ENCODE data around the gene SPATS2.

DNA sequence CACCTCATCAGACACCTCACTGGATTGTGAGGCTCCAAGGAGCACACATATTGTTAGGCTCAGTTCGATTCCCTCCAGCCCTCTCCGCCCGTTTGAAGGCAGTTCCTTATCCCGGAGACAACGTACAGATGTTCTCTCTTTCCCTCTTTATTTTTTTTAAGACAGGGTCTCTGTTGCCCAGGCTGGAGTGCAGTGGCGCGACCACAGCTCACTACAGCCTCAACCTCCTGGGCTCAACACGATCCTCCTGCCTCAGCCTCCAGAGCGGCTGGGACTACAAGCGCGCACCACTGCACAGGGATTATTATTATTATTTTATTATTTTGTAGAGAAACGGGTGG, 44.9 kb upstream of the SPATS2 start:
- TF ChIP-seq POLR2AphosphoS5 (IDR thresholded peaks at IDR 0.05; ENCODE audit: low read depth, low read length): no peak
- TF ChIP-seq, protein P1, sequence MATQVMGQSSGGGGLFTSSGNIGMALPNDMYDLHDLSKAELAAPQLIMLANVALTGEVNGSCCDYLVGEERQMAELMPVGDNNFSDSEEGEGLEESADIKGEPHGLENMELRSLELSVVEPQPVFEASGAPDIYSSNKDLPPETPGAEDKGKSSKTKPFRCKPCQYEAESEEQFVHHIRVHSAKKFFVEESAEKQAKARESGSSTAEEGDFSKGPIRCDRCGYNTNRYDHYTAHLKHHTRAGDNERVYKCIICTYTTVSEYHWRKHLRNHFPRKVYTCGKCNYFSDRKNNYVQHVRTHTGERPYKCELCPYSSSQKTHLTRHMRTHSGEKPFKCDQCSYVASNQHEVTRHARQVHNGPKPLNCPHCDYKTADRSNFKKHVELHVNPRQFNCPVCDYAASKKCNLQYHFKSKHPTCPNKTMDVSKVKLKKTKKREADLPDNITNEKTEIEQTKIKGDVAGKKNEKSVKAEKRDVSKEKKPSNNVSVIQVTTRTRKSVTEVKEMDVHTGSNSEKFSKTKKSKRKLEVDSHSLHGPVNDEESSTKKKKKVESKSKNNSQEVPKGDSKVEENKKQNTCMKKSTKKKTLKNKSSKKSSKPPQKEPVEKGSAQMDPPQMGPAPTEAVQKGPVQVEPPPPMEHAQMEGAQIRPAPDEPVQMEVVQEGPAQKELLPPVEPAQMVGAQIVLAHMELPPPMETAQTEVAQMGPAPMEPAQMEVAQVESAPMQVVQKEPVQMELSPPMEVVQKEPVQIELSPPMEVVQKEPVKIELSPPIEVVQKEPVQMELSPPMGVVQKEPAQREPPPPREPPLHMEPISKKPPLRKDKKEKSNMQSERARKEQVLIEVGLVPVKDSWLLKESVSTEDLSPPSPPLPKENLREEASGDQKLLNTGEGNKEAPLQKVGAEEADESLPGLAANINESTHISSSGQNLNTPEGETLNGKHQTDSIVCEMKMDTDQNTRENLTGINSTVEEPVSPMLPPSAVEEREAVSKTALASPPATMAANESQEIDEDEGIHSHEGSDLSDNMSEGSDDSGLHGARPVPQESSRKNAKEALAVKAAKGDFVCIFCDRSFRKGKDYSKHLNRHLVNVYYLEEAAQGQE (IDR thresholded peaks at IDR 0.05; ENCODE audit: insufficient read depth in 1 of 2, low read depth in 2 of 2, low read length in 2 of 2): no peak
- no peak for TF ChIP-seq SIN3A (IDR thresholded peaks at IDR 0.05; ENCODE audit: borderline replicate concordance, insufficient read depth, low read length)
- no peak for TF ChIP-seq TAF1 (IDR thresholded peaks at IDR 0.05; ENCODE audit: borderline replicate concordance, insufficient read depth, low read length)
- TF ChIP-seq FOXP2 (optimal IDR thresholded peaks at IDR 0.05; ENCODE audit: borderline replicate concordance, extremely low read depth, extremely low read length, insufficient read depth): no peak

All from PFSK-1 (cell line).